Measurements from ENCODE around the gene SMPDL3A. TPM values are rescaled to one million over a fixed set of nuclear protein-coding genes. Genes with fewer than 3 reads are reported as not detected.

SMPDL3A gene
- total and polyA plus RNA-seq, 2 of the 8 experiments (the other 6 are each of a cell fraction or from before 2014, with no cell fraction given): 3.5 to 3.9 TPM

GRCh38 chr6:122789182-122790027 lies at the start of gene SMPDL3A (continued):
- peak; percentile 24 to 44; a peak in 1 of 4 replicates for TF ChIP-seq HDAC2 (IDR thresholded peaks at IDR 0.05; ENCODE audit: borderline replicate concordance in 1 of 2, low read depth in 2 of 2, low read length in 2 of 2)
- TF ChIP-seq TAF1 (IDR thresholded peaks at IDR 0.05; ENCODE audit: low read depth, low read length): peak; percentile 53
- TF ChIP-seq RAD21 (IDR thresholded peaks at IDR 0.05 in 1 of 2, conservative IDR thresholded peaks at IDR 0.05 in 1 of 2; ENCODE audit: low read depth in 2 of 2, low read length in 2 of 2): peak in 1 of 2 experiments; percentile 10; a peak in 1 of 4 replicates
- TF ChIP-seq RBBP5 (IDR thresholded peaks at IDR 0.05; ENCODE audit: borderline replicate concordance, low read depth, low read length): peak; percentile 89; the same call in 1 of the 2 replicates
- TF ChIP-seq, protein P1, sequence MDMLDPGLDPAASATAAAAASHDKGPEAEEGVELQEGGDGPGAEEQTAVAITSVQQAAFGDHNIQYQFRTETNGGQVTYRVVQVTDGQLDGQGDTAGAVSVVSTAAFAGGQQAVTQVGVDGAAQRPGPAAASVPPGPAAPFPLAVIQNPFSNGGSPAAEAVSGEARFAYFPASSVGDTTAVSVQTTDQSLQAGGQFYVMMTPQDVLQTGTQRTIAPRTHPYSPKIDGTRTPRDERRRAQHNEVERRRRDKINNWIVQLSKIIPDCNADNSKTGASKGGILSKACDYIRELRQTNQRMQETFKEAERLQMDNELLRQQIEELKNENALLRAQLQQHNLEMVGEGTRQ (IDR thresholded peaks at IDR 0.05; ENCODE audit: low read length): peak; percentile 35; the same call in 1 of the 2 replicates
- TF ChIP-seq TAF7 (optimal IDR thresholded peaks at IDR 0.05; ENCODE audit: borderline replicate concordance, low read depth, low read length): peak; percentile 12
- peak; percentile 96 for TF ChIP-seq KDM4A (IDR thresholded peaks at IDR 0.05; ENCODE audit: low read depth, low read length, severe bottlenecking)
- TF ChIP-seq, protein P2, sequence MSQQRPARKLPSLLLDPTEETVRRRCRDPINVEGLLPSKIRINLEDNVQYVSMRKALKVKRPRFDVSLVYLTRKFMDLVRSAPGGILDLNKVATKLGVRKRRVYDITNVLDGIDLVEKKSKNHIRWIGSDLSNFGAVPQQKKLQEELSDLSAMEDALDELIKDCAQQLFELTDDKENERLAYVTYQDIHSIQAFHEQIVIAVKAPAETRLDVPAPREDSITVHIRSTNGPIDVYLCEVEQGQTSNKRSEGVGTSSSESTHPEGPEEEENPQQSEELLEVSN (IDR thresholded peaks at IDR 0.05): peak; percentile 79
- TF ChIP-seq CTCF (IDR thresholded peaks at IDR 0.05; ENCODE audit: control extremely low read depth in 1 of 3, insufficient read depth in 1 of 3, low read depth in 1 of 3, low read length in 3 of 3): peak; percentile 34 to 38 (median 36)
- no peak for TF ChIP-seq CHD1 (IDR thresholded peaks at IDR 0.05; ENCODE audit: low read depth, low read length)
- TF ChIP-seq SIN3A (conservative IDR thresholded peaks at IDR 0.05 in 1 of 2, IDR thresholded peaks at IDR 0.05 in 1 of 2; ENCODE audit: low read depth in 1 of 2, low read length in 2 of 2): peak in 1 of 2 experiments; percentile 62; a peak in 1 of 4 replicates
- peak; percentile 62; the same call in 1 of the 2 replicates for TF ChIP-seq KDM1A (IDR thresholded peaks at IDR 0.05; ENCODE audit: borderline replicate concordance, low read length)
- peak; percentile 49 for TF ChIP-seq NRF1 (IDR thresholded peaks at IDR 0.05; ENCODE audit: low read depth, low read length)
- TF ChIP-seq SIX5 (IDR thresholded peaks at IDR 0.05; ENCODE audit: low read depth, low read length): no peak
- peak; percentile 65 for TF ChIP-seq TBP (IDR thresholded peaks at IDR 0.05; ENCODE audit: low read depth, low read length)
- 0 out of 2 replicates have a peak, but pooled peaks have one; percentile 20 for TF ChIP-seq CHD2 (IDR thresholded peaks at IDR 0.05; ENCODE audit: low read length)
- TF ChIP-seq POLR2AphosphoS5 (IDR thresholded peaks at IDR 0.05; ENCODE audit: low read depth, low read length): peak; percentile 20

Measured in H1 (cell line).